Natural killer cell (primary cell): ENCODE results near the gene TRIP10. TPM values are rescaled to one million over a fixed set of nuclear protein-coding genes. Genes with fewer than 3 reads are reported as not detected.

Experiments used
- ATAC-seq, 3 donors: fragments of 150-1000 bp in 2 of 3; fragments of 200-7000 bp in 1 of 3; cut with Tn5 transposase; 1 replicate in 1 of 3; 2 replicates in 2 of 3; pipeline ENCODE4 v1.10.0; 2021; ENCODE audit warnings: mild to moderate bottlenecking in 2 of 3, moderate library complexity in 2 of 3
- DNase-seq, 2 donors: peaks; one replicate each; pipeline versions ENCODE4 v3.0.0 to v3.0.0-alpha.2; 2013 to 2021; ENCODE audit warnings: mixed read lengths in 1 of 2
- H3K27ac ChIP-seq: one replicate; pipeline ENCODE4 v1.5.1; 2013; ENCODE audit warnings: mild to moderate bottlenecking, low read length
- H3K27me3 ChIP-seq: one replicate; pipeline ENCODE4 v1.6.1; 2013; ENCODE audit warnings: low read length; ENCODE audit not compliant: control insufficient read depth, insufficient read depth
- H3K36me3 ChIP-seq: one replicate; pipeline ENCODE4 v1.6.1; 2013; ENCODE audit warnings: low read length; ENCODE audit not compliant: control insufficient read depth, insufficient read depth
- H3K4me1 ChIP-seq: one replicate; pipeline ENCODE4 v1.6.1; 2013; ENCODE audit warnings: low read length; ENCODE audit not compliant: control insufficient read depth, insufficient read depth
- H3K4me3 ChIP-seq: one replicate; pipeline ENCODE4 v1.5.1; 2013; ENCODE audit warnings: low read length
- H3K9me3 ChIP-seq: one replicate; pipeline ENCODE4 v1.6.1; 2013; ENCODE audit warnings: low read length; ENCODE audit not compliant: control insufficient read depth, insufficient read depth
- H3K27ac Mint-ChIP-seq, 2 donors: one replicate each; pipeline ENCODE4 v1.8.0; 2022; ENCODE audit warnings: mild to moderate bottlenecking in 2 of 2, mixed read lengths in 2 of 2, moderate library complexity in 1 of 2
- H3K27me3 Mint-ChIP-seq, 2 donors: one replicate each; pipeline ENCODE4 v1.8.0; 2022; ENCODE audit warnings: low read depth in 2 of 2, mixed read lengths in 2 of 2
- H3K36me3 Mint-ChIP-seq: one replicate; pipeline ENCODE4 v1.8.0; 2022; ENCODE audit warnings: mixed read lengths
- H3K4me1 Mint-ChIP-seq, 2 donors: one replicate each; pipeline ENCODE4 v1.8.0; 2022; ENCODE audit warnings: mixed read lengths in 2 of 2
- H3K4me3 Mint-ChIP-seq: one replicate; pipeline ENCODE4 v1.8.0; 2022; ENCODE audit warnings: mild to moderate bottlenecking, moderate library complexity, mixed read lengths
- H3K9me3 Mint-ChIP-seq, 2 donors: one replicate each; pipeline ENCODE4 v1.8.0; 2022; ENCODE audit warnings: mixed read lengths in 2 of 2
- CTCF ChIP-seq: fragments of 200-600 bp; IDR thresholded peaks from one replicate; pipeline ENCODE4 v1.8.0; 2022; ENCODE audit warnings: antibody characterized with exemption
- WGBS: methylation state at CpG from one replicate; pipeline ENCODE4 v1.1.7; 2013; ENCODE audit warnings: missing lambda C conversion rate; ENCODE audit not compliant: insufficient coverage; 5-methylcytosine and 5-hydroxymethylcytosine counted together
- intact Hi-C: fragments of 100-400 bp; cut with micrococcal nuclease; formaldehyde crosslinking; loops from one replicate; pipeline ENCODE4 v1.14.2; 2022
- total RNA-seq, 4 donors: library from RNA; stranded (reverse); fragments of 120-200 nt in 1 of 4; gene quantifications; one replicate each; pipeline versions ENCODE4 v1.2.3 to v1.2.4, GENCODE V29; 2013 to 2022

The TRIP10 gene
- total RNA-seq, 3 donors from 2014 or later (not counting 1 experiment from before 2014, with no cell fraction given): 1.0 to 5.2 (median 3.3) TPM

- WGBS: 88% methylated on average over 15 of the region's 15 CpGs
- H3K36me3 Mint-ChIP-seq: no peaks in the 10 kb centered on the region
- no peak for TF ChIP-seq CTCF
Measured at GRCh38 chr19:6724631-6725492, 14.6 kb upstream of the TRIP10 start.

GRCh38 chr19:6725513-6726231 is 13.8 kb upstream of the TRIP10 start:
- Histone ChIP-seq H3K9me3 (no peaks in the 10 kb centered on the region), H3K27ac (no peak overlapping the region), H3K4me3 (no peak overlapping the region), H3K4me1 (peaks cover 29% of the 10 kb centered on the region), H3K36me3 (peaks cover 5% of the 10 kb centered on the region), H3K27me3 (no peaks in the 10 kb centered on the region)
- H3K4me3 Mint-ChIP-seq: no peak overlapping the region
- no peak for TF ChIP-seq CTCF
- WGBS: 95% methylated on average over 16 of the region's 16 CpGs
- H3K27me3 Mint-ChIP-seq: peaks cover 0 to 3% of the 10 kb centered on the region in 2 donors
- intact Hi-C loops: no loop called here
- no peak for DNase-seq
- ATAC-seq: no peak
- no peaks in the 10 kb centered on the region for H3K9me3 Mint-ChIP-seq
- no peak overlapping the region for H3K27ac Mint-ChIP-seq
- no peaks in the 10 kb centered on the region for H3K36me3 Mint-ChIP-seq
- H3K4me1 Mint-ChIP-seq: peaks cover 13 to 16% of the 10 kb centered on the region in 2 donors

More at GRCh38 chr19:6724631-6725492, 14.6 kb upstream of the TRIP10 start:
- DNase-seq (no peak), ATAC-seq (no peak)
- H3K4me3 Mint-ChIP-seq: no peak overlapping the region
- no peaks in the 10 kb centered on the region for H3K9me3 Mint-ChIP-seq
- H3K9me3 ChIP-seq: no peaks in the 10 kb centered on the region
- peaks cover 2% of the 10 kb centered on the region for H3K36me3 ChIP-seq
- H3K4me1 Mint-ChIP-seq: peaks cover 14 to 22% of the 10 kb centered on the region in 2 donors
- H3K27me3 ChIP-seq: no peaks in the 10 kb centered on the region
- H3K4me1 ChIP-seq: peaks cover 29% of the 10 kb centered on the region
- intact Hi-C loops: no loop called here
- no peak overlapping the region for H3K4me3 ChIP-seq
- no peak overlapping the region for H3K27ac Mint-ChIP-seq
- H3K27ac ChIP-seq: no peak overlapping the region
- peaks cover 0 to 3% of the 10 kb centered on the region in 2 donors for H3K27me3 Mint-ChIP-seq

GRCh38 chr19:6728346-6728745 is 11.1 kb upstream of the TRIP10 start:
- DNase-seq: no peak
- peak overlapping the region in 1 of 2 donors; percentile 52 for H3K27ac Mint-ChIP-seq
- H3K4me3 ChIP-seq: no peak overlapping the region
- peaks cover 6 to 11% of the 10 kb centered on the region in 2 donors for H3K4me1 Mint-ChIP-seq
- H3K27me3 ChIP-seq: no peaks in the 10 kb centered on the region
- H3K9me3 Mint-ChIP-seq: no peaks in the 10 kb centered on the region
- H3K4me3 Mint-ChIP-seq: no peak overlapping the region
- H3K36me3 Mint-ChIP-seq: no peaks in the 10 kb centered on the region
- 29% methylated on average over 8 of the region's 8 CpGs for WGBS
- intact Hi-C loops: no loop called here
- ATAC-seq: peak in 1 of 3 donors; percentile 37
- no peak overlapping the region for H3K27ac ChIP-seq
- H3K9me3 ChIP-seq: no peaks in the 10 kb centered on the region
- peaks cover 21% of the 10 kb centered on the region for H3K4me1 ChIP-seq
- H3K36me3 ChIP-seq: peaks cover 23% of the 10 kb centered on the region
- TF ChIP-seq CTCF: no peak
- peaks cover 0 to 3% of the 10 kb centered on the region in 2 donors for H3K27me3 Mint-ChIP-seq
